Ishikawa (cell line): Measurements from ENCODE around the gene PAXX.

Experiments used
- CEBPB ChIP-seq: IDR thresholded peaks from 2 replicates; pipeline ENCODE4 v1.6.1; 2012
- CREB1 ChIP-seq: IDR thresholded peaks from 2 replicates; pipeline ENCODE4 v1.6.1; 2012; ENCODE audit warnings: low read depth
- EGR1 ChIP-seq: IDR thresholded peaks from 2 replicates; pipeline ENCODE4 v1.6.1; 2012
- EP300 ChIP-seq: IDR thresholded peaks from 2 replicates; pipeline ENCODE4 v1.6.1; 2012; ENCODE audit warnings: borderline replicate concordance
- FOXM1 ChIP-seq: IDR thresholded peaks from 2 replicates; pipeline ENCODE4 v1.6.1; 2012; ENCODE audit warnings: low read depth, borderline replicate concordance
- MAX ChIP-seq: IDR thresholded peaks from 2 replicates; pipeline ENCODE4 v1.6.1; 2012
- NFIC ChIP-seq: IDR thresholded peaks from 2 replicates; pipeline ENCODE4 v1.6.1; 2012
- RAD21 ChIP-seq: IDR thresholded peaks from 2 replicates; pipeline ENCODE4 v1.6.1; 2012; ENCODE audit warnings: low read depth
- REST ChIP-seq: IDR thresholded peaks from 2 replicates; pipeline ENCODE4 v1.6.1; 2012; ENCODE audit warnings: low read depth, mild to moderate bottlenecking
- TAF1 ChIP-seq: IDR thresholded peaks from 2 replicates; pipeline ENCODE4 v1.6.1; 2012; ENCODE audit warnings: low read depth, mild to moderate bottlenecking
- TCF12 ChIP-seq: IDR thresholded peaks from 2 replicates; pipeline ENCODE4 v1.6.1; 2012; ENCODE audit warnings: low read depth
- TEAD4 ChIP-seq: IDR thresholded peaks from 2 replicates; pipeline ENCODE4 v1.6.1; 2012
- USF1 ChIP-seq: IDR thresholded peaks from 2 replicates; pipeline ENCODE4 v1.6.1; 2012
- YY1 ChIP-seq: IDR thresholded peaks from 2 replicates; pipeline ENCODE4 v1.6.1; 2012; ENCODE audit warnings: low read depth
- ZBTB7A ChIP-seq: IDR thresholded peaks from 2 replicates; pipeline ENCODE4 v1.6.1; 2012; ENCODE audit warnings: low read depth

The PAXX gene

GRCh38 chr9:136962163-136962562 lies 30.1 kb upstream of the PAXX start:
- TF ChIP-seq TEAD4: no peak

GRCh38 chr9:136962701-136963248 lies 29.4 kb upstream of the PAXX start:
- TF ChIP-seq EP300 (no peak), USF1 (no peak), TAF1 (no peak), RAD21 (no peak), NFIC (no peak), TCF12 (no peak), CREB1 (no peak), REST (no peak), TEAD4 (no peak), ZBTB7A (no peak), EGR1 (no peak), MAX (no peak), YY1 (no peak)

- TF ChIP-seq REST: no peak
- TF ChIP-seq YY1: no peak
- no peak for TF ChIP-seq EGR1
- TF ChIP-seq TEAD4: no peak
- TF ChIP-seq TCF12: no peak
- no peak for TF ChIP-seq USF1
- TF ChIP-seq MAX: no peak
- TF ChIP-seq RAD21: no peak
- TF ChIP-seq TAF1: no peak
- TF ChIP-seq FOXM1: no peak
- no peak for TF ChIP-seq CEBPB
- TF ChIP-seq CREB1: no peak
Measured at GRCh38 chr9:136963341-136963740, 28.9 kb upstream of the PAXX start.

GRCh38 chr9:136963751-136964150 lies 28.5 kb upstream of the PAXX start:
- TF ChIP-seq TAF1 (no peak), FOXM1 (no peak), MAX (no peak), CEBPB (no peak), EGR1 (no peak)

- no peak for TF ChIP-seq ZBTB7A
- TF ChIP-seq FOXM1: no peak
- TF ChIP-seq REST: peak; percentile 41; the same call in 1 of the 2 replicates
- no peak for TF ChIP-seq USF1
- no peak for TF ChIP-seq EGR1
- no peak for TF ChIP-seq TCF12
- no peak for TF ChIP-seq TAF1
- TF ChIP-seq YY1: no peak
Measured at GRCh38 chr9:136964171-136964689, 28.0 kb upstream of the PAXX start.
